Measurements from ENCODE around the gene KIF21B.

DNA sequence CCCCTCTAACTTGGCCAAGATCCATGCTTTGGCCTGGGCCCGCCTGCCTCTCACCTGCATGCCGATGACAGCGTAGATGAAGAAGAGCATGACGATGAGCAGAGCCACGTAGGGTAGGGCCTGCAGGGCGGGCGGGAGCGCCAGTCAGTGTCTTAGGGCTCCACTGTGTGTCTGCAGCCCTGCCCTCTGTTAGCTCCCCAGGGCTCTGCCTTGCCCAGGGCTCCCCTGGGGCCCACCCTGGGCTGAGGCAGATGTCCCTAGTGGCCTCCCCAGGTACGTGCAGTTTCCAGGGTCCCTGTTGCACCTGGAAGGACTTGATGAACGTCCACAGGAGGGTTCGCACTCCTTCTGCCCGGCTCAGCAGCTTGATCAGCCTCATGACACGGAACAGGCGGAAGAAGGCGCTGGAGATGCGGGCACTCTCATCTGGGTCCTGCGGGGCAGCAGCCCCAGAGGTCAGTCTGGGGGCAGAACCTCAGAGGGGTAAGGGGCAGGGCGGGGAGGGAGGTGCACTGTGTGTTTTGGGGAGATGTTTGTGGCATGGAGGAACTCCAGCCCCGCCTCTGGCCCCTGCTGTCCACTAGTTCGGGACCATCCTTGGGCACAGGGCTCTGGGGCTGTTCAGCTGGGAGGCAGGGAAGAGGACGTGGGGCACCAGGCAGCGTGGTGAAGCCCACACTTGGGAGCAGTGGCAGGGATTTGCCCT, 29.8 kb upstream of the KIF21B start:
- TF ChIP-seq, protein P1, sequence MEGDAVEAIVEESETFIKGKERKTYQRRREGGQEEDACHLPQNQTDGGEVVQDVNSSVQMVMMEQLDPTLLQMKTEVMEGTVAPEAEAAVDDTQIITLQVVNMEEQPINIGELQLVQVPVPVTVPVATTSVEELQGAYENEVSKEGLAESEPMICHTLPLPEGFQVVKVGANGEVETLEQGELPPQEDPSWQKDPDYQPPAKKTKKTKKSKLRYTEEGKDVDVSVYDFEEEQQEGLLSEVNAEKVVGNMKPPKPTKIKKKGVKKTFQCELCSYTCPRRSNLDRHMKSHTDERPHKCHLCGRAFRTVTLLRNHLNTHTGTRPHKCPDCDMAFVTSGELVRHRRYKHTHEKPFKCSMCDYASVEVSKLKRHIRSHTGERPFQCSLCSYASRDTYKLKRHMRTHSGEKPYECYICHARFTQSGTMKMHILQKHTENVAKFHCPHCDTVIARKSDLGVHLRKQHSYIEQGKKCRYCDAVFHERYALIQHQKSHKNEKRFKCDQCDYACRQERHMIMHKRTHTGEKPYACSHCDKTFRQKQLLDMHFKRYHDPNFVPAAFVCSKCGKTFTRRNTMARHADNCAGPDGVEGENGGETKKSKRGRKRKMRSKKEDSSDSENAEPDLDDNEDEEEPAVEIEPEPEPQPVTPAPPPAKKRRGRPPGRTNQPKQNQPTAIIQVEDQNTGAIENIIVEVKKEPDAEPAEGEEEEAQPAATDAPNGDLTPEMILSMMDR (conservative IDR thresholded peaks at IDR 0.05; ENCODE audit: low read depth, low read length), result no peak
- TF ChIP-seq EZH2 (IDR thresholded peaks at IDR 0.05; ENCODE audit: borderline replicate concordance, low read depth, low read length, poor library complexity, severe bottlenecking), result no peak

All from A673 (cell line).